GM11168 (cell line): ENCODE data around the gene KCNC3.

Experiments used
- in situ Hi-C: fragments of 300-500 bp; cut with MboI; formaldehyde crosslinking; loops from one replicate; pipeline ENCODE4 v1.12.0; 2022; ENCODE audit warnings: low sequenced_read_pairs; ENCODE audit not compliant: unreplicated experiment

KCNC3 gene

DNA sequence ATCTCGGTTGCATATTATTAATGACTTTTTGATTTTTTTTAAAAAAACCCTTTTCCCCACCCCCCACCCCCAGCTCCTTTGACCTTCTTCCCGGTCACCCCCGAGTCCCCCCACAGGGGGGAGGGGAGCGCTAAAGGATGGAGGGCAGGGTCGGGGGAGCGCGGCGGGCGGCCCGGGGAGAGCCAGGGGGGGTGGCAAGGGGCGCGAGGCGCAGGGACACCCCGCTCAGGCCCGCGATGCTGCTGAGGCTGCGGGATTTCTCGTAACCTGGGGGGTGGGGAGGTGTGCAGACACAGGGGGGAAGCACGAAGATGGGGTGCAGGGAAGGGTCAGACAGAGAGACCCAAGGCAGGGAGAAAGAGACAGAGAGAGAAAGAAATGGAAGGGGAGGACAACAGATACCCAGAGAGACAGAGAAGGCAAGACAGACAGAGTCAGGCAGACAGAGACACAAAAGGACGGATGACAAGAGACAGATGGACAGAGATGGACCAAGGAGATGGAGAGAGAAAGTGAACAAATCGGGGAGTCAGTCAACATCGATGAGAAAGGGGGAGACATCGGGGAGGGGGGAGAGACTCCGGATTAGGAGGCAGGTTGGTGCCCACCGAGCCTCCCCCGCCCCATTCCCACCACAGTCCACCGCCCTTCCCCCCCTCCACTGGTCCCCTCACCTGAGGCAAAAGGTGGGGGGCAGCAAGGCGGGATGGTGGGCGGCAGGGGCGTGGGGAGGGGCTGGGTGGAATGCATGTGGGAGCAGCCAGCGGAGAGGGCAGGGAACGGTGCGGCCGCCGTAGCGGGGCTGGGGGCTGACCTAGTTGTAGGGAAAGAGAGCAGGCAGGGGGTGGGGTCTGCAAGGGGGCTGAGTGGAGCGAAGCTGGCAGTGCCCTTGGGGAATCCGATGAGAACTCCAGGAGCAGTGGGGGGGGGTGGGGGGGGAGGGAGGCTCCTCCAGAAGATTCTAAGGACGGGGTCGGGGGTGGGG lies 14.2 kb downstream of the KCNC3 start:
- in situ Hi-C loops: no loop called here

- in situ Hi-C loops: no loop called here
These were observed 15.2 kb downstream of the KCNC3 start for GRCh38 chr19:50313812-50314536.

- in situ Hi-C loops: no loop called here
These were observed 16.0 kb downstream of the KCNC3 start for GRCh38 chr19:50312967-50313811.

DNA sequence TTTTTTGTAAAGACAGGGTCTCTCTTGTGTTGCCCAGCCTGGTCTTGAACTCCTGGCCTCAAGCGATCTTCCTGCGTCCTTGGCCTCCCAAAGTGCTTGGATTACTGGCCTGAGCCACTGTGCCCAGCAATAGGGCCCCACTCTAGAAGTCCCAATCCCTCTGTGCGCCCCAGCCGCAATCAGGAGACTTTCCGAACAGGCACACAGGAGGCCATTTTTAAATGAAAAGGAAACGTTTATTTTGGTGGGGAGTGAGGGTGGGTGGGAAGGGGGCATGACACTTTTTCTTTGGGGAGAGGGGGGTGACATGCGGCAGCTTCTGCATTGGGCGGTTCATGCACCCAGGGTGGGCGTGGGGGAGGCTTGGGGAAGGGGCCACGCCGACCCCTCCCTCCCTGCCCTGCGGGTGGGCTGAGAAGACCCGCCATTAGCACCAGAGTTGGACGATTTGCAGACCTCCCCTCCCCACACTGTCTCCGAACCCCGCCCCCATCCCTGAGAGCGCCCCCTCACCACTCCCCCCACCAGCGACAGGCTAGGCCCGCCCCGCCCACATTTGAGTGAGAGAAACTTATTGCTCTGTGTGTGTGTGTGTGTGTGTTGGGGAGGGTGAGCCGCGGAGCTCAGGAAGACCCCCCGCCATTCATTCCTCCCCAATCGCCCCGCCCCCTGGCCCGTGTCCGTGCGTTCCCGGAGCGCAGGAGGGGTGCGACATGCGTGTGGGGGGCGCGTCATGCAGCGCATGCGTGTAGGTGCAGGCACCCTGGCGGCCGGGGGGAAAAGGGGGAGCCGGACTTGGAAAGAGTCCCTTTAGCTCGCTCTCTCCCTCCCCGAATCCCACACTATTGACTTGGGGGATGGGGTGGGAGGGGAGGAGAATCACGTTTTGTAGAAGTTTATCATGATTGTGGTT lies 17.2 kb downstream of the KCNC3 start:
- in situ Hi-C loops: no loop called here

- in situ Hi-C loops: no loop called here
These were observed 18.3 kb downstream of the KCNC3 start for GRCh38 chr19:50310759-50311465.

- in situ Hi-C loops: no loop called here
These were observed 19.6 kb downstream of the KCNC3 start for GRCh38 chr19:50309396-50310125.

GRCh38 chr19:50308991-50309390 lies 20.2 kb downstream of the KCNC3 start:
- in situ Hi-C loops: no loop called here

GRCh38 chr19:50303558-50303957 lies 25.6 kb downstream of the KCNC3 start:
- in situ Hi-C loops: no loop called here

GRCh38 chr19:50301607-50301971 lies 27.6 kb downstream of the KCNC3 start:
- in situ Hi-C loops: no loop called here

DNA sequence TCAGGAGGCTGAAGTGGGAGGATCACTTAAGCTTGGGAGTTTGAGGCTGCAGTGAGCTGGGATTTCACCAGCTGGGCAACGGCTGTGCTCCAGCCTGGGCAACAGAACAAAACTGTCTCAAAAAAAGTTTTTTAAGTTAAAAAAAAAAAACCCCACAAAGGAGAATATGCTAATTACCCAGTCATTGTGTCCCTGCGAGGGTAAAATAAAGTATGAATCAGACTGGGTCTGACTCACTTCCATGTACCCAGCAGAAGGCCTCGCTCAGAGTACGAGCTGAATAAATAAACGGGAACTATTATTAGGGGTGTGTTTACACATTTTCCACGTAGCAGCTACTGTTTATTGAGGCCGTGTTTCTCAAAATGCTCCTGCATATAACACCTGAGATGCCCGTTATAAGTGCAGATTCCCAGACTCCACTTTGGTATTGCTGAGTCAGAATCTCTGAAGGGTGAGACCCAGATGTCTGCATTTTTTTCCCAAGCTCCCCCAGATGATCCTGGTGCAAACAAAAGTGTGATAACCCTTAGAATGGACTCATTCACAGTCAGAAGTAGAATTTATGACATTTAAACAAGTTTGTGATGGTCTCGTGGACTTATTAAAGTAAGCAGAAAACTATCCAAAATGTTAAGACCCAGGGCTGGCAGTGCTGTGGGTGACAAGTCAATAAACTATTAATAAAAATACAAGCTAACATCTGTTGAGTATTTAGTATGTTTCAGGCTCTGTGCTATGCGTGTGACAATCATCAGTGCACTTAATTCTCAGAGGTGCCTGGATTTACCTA lies 28.2 kb downstream of the KCNC3 start:
- in situ Hi-C loops: no loop called here

- in situ Hi-C loops: no loop called here
These were observed 29.1 kb downstream of the KCNC3 start for GRCh38 chr19:50300051-50300450.

DNA sequence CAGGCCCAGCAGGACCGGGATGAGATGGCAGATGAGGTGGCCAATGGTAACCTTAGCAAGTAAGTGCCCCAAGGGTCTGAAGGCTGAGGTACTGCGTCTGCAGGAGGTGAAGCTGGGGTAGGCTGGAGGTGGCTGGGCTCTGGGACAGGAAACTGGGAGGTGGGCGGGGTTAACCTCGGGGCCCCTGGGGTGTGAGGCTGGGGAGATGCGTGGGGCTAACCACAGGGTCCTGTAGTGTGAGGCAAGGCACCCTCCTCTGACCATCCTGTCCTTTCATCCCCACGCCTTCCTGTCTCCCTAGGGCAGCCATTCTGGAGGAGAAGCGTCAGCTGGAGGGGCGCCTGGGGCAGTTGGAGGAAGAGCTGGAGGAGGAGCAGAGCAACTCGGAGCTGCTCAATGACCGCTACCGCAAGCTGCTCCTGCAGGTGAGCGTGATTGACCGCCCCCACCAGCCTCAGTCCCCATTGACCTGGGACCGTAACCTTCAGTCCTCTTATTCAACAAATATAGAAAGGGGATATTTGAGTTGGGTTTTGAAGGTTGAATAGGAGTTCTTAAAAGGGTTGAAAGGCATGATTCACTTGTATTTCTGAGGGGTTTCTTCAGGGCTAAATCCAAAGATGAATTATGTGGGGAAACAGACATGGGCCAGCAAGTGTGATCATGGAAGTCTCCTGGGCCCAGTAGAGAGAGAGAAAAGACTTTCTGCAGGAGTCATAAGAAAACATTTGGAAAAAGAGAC lies 35.7 kb downstream of the KCNC3 start:
- in situ Hi-C loops: no loop called here

DNA sequence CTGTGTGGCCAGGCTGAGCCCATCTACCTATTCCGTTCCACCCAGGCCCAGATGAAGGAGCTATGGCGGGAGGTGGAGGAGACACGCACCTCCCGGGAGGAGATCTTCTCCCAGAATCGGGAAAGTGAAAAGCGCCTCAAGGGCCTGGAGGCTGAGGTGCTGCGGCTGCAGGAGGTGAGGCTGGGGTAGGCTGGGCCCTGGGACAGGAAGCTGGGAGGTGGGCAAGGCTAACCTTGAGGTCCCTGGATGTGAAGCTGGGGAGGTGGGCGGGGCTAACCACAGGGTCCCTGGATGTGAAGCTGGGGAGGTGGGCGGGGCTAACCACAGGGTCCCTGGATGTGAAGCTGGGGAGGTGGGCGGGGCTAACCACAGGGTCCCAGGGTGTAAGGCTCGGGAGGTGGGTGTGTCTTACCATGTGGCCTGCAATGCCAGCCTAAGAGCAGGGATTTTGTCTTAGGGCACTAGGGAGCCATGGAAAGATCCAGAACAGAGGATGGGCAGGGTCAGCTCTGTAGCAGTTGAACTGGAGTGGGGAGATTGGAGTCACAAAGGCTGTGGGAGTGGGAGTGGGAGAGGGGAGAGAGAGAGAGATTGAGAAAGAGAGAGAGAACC lies 36.9 kb downstream of the KCNC3 start:
- in situ Hi-C loops: no loop called here

GRCh38 chr19:50290775-50291174 lies 38.4 kb downstream of the KCNC3 start:
- in situ Hi-C loops: no loop called here

GRCh38 chr19:50290011-50290410 lies 39.2 kb downstream of the KCNC3 start:
- in situ Hi-C loops: no loop called here

- in situ Hi-C loops: no loop called here
These were observed 40.2 kb downstream of the KCNC3 start for GRCh38 chr19:50288954-50289353.
